Measurements from ENCODE around the gene GTF2IRD1.
"Not testable (repeated sequence)": the region's sequence is repeated elsewhere in the genome, so short reads cannot be mapped to it uniquely, and the experiment has no call there.

Gene GTF2IRD1

GRCh38 chr7:74470504-74470903 lies 16.8 kb downstream of the GTF2IRD1 start:
- no peak for DNase-seq (ENCODE audit: low read depth in 2 of 2)

- no peak for DNase-seq (ENCODE audit: low read depth in 2 of 2)
These were observed 19.4 kb downstream of the GTF2IRD1 start for GRCh38 chr7:74473116-74473515.

- DNase-seq (ENCODE audit: low read depth in 2 of 2), result no peak
These were observed 20.7 kb downstream of the GTF2IRD1 start for GRCh38 chr7:74474271-74474865.

- no peak for DNase-seq (ENCODE audit: low read depth in 2 of 2)
These were observed 21.7 kb downstream of the GTF2IRD1 start for GRCh38 chr7:74475243-74475986.

GRCh38 chr7:74475987-74476350 lies 22.3 kb downstream of the GTF2IRD1 start:
- no peak for DNase-seq (ENCODE audit: low read depth in 2 of 2)

- no peak for DNase-seq (ENCODE audit: low read depth in 2 of 2)
These were observed 22.9 kb downstream of the GTF2IRD1 start for GRCh38 chr7:74476626-74477025.

- DNase-seq (ENCODE audit: low read depth in 2 of 2), result no peak
These were observed 25.0 kb downstream of the GTF2IRD1 start for GRCh38 chr7:74478671-74479065.

GRCh38 chr7:74479066-74479781 lies 25.5 kb downstream of the GTF2IRD1 start:
- DNase-seq (ENCODE audit: low read depth in 2 of 2), result no peak

GRCh38 chr7:74479961-74480829 lies 26.5 kb downstream of the GTF2IRD1 start:
- DNase-seq (ENCODE audit: low read depth in 2 of 2), result no peak

GRCh38 chr7:74480861-74481417 lies 27.2 kb downstream of the GTF2IRD1 start:
- no peak for DNase-seq (ENCODE audit: low read depth in 2 of 2)

GRCh38 chr7:74481458-74482196 lies 27.9 kb downstream of the GTF2IRD1 start:
- DNase-seq (ENCODE audit: low read depth in 2 of 2), result no peak

GRCh38 chr7:74482197-74482467 lies 28.4 kb downstream of the GTF2IRD1 start:
- DNase-seq (ENCODE audit: low read depth in 2 of 2), result no peak

- DNase-seq (ENCODE audit: low read depth in 2 of 2), result no peak
These were observed 29.1 kb downstream of the GTF2IRD1 start for GRCh38 chr7:74482629-74483401.

- no peak for DNase-seq (ENCODE audit: low read depth in 2 of 2)
These were observed 30.0 kb downstream of the GTF2IRD1 start for GRCh38 chr7:74483402-74484336.

- DNase-seq (ENCODE audit: low read depth in 2 of 2), result no peak
These were observed 31.9 kb downstream of the GTF2IRD1 start for GRCh38 chr7:74485611-74486010.

GRCh38 chr7:74488518-74489030 lies 34.9 kb downstream of the GTF2IRD1 start:
- DNase-seq (ENCODE audit: low read depth in 2 of 2), result not testable (repeated sequence)

- DNase-seq (ENCODE audit: low read depth in 2 of 2), result no peak
These were observed 36.6 kb downstream of the GTF2IRD1 start for GRCh38 chr7:74489997-74490945.

- not testable (repeated sequence) for DNase-seq (ENCODE audit: low read depth in 2 of 2)
These were observed 37.8 kb downstream of the GTF2IRD1 start for GRCh38 chr7:74491490-74491889.
